Spleen (tissue), 7 donors: Measurements from ENCODE around the gene MFN2.
"Not testable (repeated sequence)": the region's sequence is repeated elsewhere in the genome, so short reads cannot be mapped to it uniquely, and the experiment has no call there.

Experiments used
- CTCF ChIP-seq, 11 experiments: fragments of 200-600 bp in 7 of 11; fragments of 450-650 bp in 4 of 11; sonication (generic) in 4 of 11; IDR thresholded peaks in 8 of 11; conservative IDR thresholded peaks in 3 of 11; 1 replicate in 7 of 11; 2 replicates in 4 of 11; pipeline versions ENCODE4 v1.4.0 to v1.8.0; 2016 to 2021; ENCODE audit warnings: antibody characterized with exemption in 11 of 11, inconsistent platforms in 4 of 11, mild to moderate bottlenecking in 1 of 11
- POLR2A ChIP-seq, 3 donors: fragments of 450-650 bp; IDR thresholded peaks; one replicate each; pipeline ENCODE4 v1.5.1; 2017; ENCODE audit warnings: antibody characterized with exemption in 3 of 3, mild to moderate bottlenecking in 1 of 3
- donor health status: DM: no; HTN: no; CAD: no; lungs with moderate emphysema.
- donor health status: DM: no; HTN: no; CAD: no.
- donor health status: DM: no; HTN: no; CAD: no.

- TF ChIP-seq CTCF (IDR thresholded peaks at IDR 0.05 in 8 of 11, conservative IDR thresholded peaks at IDR 0.05 in 3 of 11); POLR2A (IDR thresholded peaks at IDR 0.05): not testable (repeated sequence)
These were observed 28.1 kb downstream of the MFN2 start for GRCh38 chr1:12008355-12008754.
